GM04503 (cell line): ENCODE measurements around the gene RREB1.

Source experiments
- DNase-seq: peaks from one replicate; pipeline ENCODE4 v3.0.0-alpha.2; 2012; ENCODE audit warnings: low read depth

The RREB1 gene

GRCh38 chr6:7164536-7165001 is 56.8 kb downstream of the RREB1 start:
- DNase-seq, result no peak

GRCh38 chr6:7165002-7165889 is 57.5 kb downstream of the RREB1 start:
- DNase-seq, result no peak

GRCh38 chr6:7165890-7166267 is 58.1 kb downstream of the RREB1 start:
- no peak for DNase-seq

- no peak for DNase-seq
Measured at GRCh38 chr6:7166410-7167293, 58.9 kb downstream of the RREB1 start.

- DNase-seq, result no peak
Measured at GRCh38 chr6:7169296-7169721, 61.5 kb downstream of the RREB1 start.

- no peak for DNase-seq
Measured at GRCh38 chr6:7170117-7170732, 62.5 kb downstream of the RREB1 start.

GRCh38 chr6:7171119-7171518 is 63.4 kb downstream of the RREB1 start:
- no peak for DNase-seq

- DNase-seq, result no peak
Measured at GRCh38 chr6:7171733-7172132, 64.0 kb downstream of the RREB1 start.

GRCh38 chr6:7172649-7173048 is 64.9 kb downstream of the RREB1 start:
- DNase-seq, result peak; percentile 62

- DNase-seq, result no peak
Measured at GRCh38 chr6:7173843-7174503, 66.2 kb downstream of the RREB1 start.

GRCh38 chr6:7175462-7175861 is 67.7 kb downstream of the RREB1 start:
- DNase-seq, result no peak

- no peak for DNase-seq
Measured at GRCh38 chr6:7176208-7176607, 68.4 kb downstream of the RREB1 start.

- DNase-seq, result no peak
Measured at GRCh38 chr6:7178280-7178679, 70.5 kb downstream of the RREB1 start.

GRCh38 chr6:7180751-7181150 is 73.0 kb downstream of the RREB1 start:
- DNase-seq, result no peak

- DNase-seq, result no peak
Measured at GRCh38 chr6:7183707-7184106, 75.9 kb downstream of the RREB1 start.

- no peak for DNase-seq
Measured at GRCh38 chr6:7184502-7184901, 76.7 kb downstream of the RREB1 start.

- no peak for DNase-seq
Measured at GRCh38 chr6:7185561-7185960, 77.8 kb downstream of the RREB1 start.

GRCh38 chr6:7188492-7188891 is 80.7 kb downstream of the RREB1 start:
- no peak for DNase-seq

- DNase-seq, result no peak
Measured at GRCh38 chr6:7189101-7189758, 81.5 kb downstream of the RREB1 start.

GRCh38 chr6:7190791-7191190 is 83.0 kb downstream of the RREB1 start:
- no peak for DNase-seq

GRCh38 chr6:7193122-7193521 is 85.4 kb downstream of the RREB1 start:
- DNase-seq, result no peak
